Measurements from ENCODE around the gene SERPINA5.
"Not testable (repeated sequence)": the region's sequence is repeated elsewhere in the genome, so short reads cannot be mapped to it uniquely, and the experiment has no call there.

The SERPINA5 gene

DNA sequence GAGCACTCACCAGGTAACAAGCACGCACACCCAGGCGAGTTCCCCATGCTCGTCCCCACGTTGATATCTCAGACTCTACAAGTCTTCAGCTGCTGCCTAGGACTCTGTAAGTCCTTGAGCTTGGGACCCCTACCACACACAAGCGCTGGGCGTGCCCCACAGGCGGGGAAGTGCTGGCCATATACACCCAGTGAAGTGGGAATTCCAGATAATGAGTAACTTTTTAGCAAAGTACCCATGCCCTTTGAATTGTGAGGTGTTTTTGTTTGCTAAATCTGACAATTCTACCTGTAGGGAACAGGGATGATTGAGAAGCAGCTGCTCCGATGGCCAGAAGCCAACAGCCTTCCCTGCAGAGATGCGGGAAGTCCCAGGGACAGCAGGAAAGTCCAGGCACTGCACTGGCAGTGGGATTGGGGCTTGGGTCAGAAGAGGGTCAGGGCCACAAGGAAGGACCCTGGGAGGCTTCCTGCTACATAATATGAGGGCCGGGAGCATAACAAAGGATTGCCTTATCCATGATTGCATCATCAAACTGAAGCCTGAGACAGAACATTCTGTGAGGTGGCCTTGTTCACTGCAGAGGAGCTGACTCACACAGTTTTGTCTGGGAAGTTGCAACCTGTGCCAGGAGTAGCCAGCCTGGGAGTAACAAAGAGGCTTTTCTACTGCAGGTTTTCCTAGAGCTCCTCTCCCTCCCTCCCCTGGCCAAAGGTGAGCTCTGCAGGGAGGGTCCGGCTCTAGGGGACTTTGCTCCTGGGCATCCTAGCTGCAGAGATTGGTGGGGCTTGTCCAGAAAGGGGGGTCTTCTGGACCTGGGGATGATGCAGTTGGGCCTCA is 17.8 kb downstream of the SERPINA5 start:
- DNase-seq (ENCODE audit: low read depth in 2 of 2), result no peak

DNA sequence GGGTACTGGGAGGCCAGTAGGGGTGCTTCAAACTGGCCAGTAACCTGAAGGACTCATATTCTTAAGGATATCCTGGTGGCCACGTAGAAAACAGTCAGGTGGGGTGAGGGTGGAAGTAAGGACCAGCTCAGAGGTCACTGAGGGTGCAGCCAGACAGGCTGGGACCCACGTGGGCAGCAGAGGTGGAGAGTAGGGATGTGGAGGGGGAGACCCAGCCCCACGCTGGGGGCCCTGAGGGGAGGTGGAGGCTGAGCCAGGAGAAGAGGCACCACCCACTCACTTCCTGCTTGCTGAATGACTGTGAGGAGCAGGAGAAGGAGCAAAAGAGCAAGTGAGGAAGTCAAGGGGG is 18.4 kb downstream of the SERPINA5 start:
- DNase-seq (ENCODE audit: low read depth in 2 of 2), result no peak

DNA sequence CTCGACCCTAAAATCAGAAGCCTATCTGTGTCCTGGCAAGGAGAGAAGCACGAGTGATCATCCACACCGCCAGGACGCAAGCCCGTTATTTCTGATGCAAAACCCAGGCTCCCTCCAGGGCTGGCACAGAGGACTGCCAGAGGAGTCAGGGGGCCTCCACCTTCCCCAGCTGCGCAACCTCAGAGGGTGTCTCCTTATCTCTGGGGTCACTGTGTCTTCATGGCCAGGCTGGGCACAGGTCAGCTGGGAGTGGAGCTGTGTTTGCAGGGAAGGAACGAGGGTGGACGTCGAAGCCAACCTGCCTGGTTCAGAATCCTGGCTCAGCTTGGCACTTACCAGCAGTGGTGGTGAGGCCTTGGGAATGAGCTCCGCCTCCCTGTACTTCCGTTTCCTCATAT is 18.9 kb downstream of the SERPINA5 start:
- DNase-seq (ENCODE audit: low read depth in 2 of 2), result no peak

DNA sequence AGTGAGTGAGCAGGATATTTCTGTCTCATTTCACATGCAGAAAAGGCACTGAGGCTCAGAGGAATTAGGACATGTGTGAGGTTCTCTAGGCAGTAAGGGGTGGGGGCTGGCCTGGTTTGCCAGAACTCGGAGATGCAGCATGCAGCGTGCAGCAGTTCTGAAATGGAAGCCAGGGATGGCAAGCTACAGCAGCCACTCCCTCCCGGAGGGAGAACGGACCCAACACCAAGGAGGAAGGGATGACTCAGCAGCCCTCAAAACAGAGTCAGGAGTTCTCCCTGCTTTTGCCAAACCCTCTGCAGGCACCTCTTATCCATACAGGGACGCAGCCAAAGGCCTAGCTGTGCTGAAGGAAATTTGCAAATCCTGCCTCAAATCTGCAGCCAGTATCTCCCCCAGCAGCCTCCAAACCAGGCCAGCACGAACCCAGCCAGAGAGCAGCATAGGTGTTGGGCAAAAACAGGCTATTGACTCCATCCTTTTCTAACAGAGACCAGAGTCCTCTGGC is 20.7 kb downstream of the SERPINA5 start:
- no peak for DNase-seq (ENCODE audit: low read depth in 2 of 2)

DNA sequence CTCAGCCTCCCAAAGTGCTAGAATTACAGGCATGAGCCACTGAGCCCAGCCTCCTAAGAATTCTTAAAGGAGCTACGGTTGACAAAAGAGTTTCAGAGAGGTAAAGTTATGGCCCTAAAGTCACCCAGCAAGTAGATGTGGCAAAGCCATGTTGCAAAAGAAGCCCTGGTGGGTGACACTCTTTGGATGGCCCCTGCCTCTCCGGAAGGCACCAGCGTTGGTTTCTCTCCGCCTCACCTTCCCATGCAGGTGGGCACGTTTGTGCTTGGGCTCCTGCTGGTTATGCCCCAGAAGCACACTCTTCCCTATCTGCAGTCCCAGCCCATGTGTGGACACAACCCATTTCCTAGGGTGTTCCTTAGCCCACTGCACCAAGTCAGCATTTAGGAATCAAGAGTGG is 21.5 kb downstream of the SERPINA5 start:
- no peak for DNase-seq (ENCODE audit: low read depth in 2 of 2)

GRCh38 chr14:94605361-94605760 is 24.1 kb downstream of the SERPINA5 start:
- no peak for DNase-seq (ENCODE audit: low read depth in 2 of 2)

DNA sequence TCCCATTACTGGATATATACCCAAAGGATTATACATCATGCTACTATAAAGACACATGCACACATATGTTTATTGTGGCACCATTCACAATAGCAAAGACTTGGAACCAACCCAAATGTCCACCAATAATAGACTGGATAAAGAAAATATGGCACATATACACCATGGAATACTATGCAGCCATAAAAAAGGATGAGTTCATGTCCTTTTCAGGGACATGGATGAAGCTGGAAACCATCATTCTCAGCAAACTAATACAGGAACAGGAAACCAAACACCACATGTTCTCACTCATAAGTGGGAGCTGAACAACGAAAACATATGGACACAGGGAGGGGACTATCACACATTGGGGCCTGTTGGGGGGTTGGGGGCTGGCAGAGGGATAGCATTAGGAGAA is 27.7 kb downstream of the SERPINA5 start:
- not testable (repeated sequence) for DNase-seq (ENCODE audit: low read depth in 2 of 2)

GRCh38 chr14:94611179-94611578 is 30.0 kb downstream of the SERPINA5 start:
- DNase-seq (ENCODE audit: low read depth in 2 of 2), result no peak

DNA sequence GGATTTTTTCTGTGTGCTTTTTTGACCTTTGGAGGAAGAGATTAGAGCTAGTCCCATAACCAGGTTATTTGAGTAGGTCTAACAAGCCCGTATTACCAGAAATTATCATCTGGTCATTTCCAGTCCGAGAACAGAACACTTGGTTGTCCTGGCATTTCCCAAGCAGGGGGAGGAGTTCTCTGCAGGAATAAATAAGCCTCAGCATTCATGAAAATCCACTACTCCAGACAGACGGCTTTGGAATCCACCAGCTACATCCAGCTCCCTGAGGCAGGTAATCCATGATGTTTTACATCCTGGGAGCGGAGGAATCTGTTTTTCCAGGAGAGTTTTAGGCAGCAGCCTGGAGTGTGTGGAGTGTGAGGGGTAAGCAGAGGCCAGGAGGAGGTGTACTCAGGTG is 30.9 kb downstream of the SERPINA5 start, which contains the start of gene SERPINA3:
Gene SERPINA3 (plus strand): TSS at position 218 of the 400 bp plus-strand sequence. CDS start 2,051 bp downstream, outside the sequence.
- no peak for DNase-seq (ENCODE audit: low read depth in 2 of 2)

GRCh38 chr14:94612580-94613554 is 31.6 kb downstream of the SERPINA5 start:
- no peak for DNase-seq (ENCODE audit: low read depth in 2 of 2)

GRCh38 chr14:94613720-94614644 is 32.8 kb downstream of the SERPINA5 start:
- DNase-seq (ENCODE audit: low read depth in 2 of 2), result no peak

- no peak for DNase-seq (ENCODE audit: low read depth in 2 of 2)
Observed at GRCh38 chr14:94614802-94615201, 33.6 kb downstream of the SERPINA5 start.

GRCh38 chr14:94615254-94615653 is 34.0 kb downstream of the SERPINA5 start:
- DNase-seq (ENCODE audit: low read depth in 2 of 2), result no peak

GRCh38 chr14:94615823-94616570 is 34.8 kb downstream of the SERPINA5 start:
- no peak for DNase-seq (ENCODE audit: low read depth in 2 of 2)

- no peak for DNase-seq (ENCODE audit: low read depth in 2 of 2)
Observed at GRCh38 chr14:94617366-94617941, 36.2 kb downstream of the SERPINA5 start.

- DNase-seq (ENCODE audit: low read depth in 2 of 2), result no peak
Observed at GRCh38 chr14:94617988-94618822, 37.0 kb downstream of the SERPINA5 start.

- no peak for DNase-seq (ENCODE audit: low read depth in 2 of 2)
Observed at GRCh38 chr14:94619297-94619696, 38.1 kb downstream of the SERPINA5 start.

DNA sequence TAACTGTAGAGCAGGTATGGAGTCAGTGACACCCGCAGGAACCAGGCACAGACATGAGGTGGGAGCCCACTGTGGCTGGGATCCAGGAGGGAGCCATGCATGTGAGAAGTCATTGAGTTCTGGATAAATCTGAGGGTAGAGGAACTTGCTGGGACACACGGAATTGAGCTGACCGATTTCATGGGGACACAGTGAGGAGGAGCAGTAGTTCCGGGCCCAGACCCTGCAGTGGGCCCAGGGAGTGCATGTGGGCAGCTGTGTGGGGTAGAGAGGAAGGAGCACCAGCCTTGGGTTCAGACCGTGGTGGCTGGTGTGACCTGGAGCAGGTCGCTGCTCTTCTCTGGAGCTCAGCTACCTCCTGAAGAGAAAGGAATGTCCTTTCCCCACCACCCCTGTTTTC is 39.4 kb downstream of the SERPINA5 start:
- no peak for DNase-seq (ENCODE audit: low read depth in 2 of 2)
